HEK293 (cell line): ENCODE results near the gene SSH3.

ENCODE experiments used
- CTCF ChIA-PET: fragments of 350-600 bp; formaldehyde crosslinking; extraction: SDS; loops from one replicate; lab custom pipeline; 2021; ENCODE audit warnings: antibody characterized with exemption; lab: Yijun Ruan, JAX
- POLR2A ChIA-PET: fragments of 300-600 bp; formaldehyde crosslinking; extraction: SDS; loops from one replicate; lab custom pipeline; 2020; ENCODE audit warnings: antibody characterized with exemption, inconsistent platforms; lab: Yijun Ruan, JAX
- H3K27ac ChIP-seq: fragments of 200-500 bp; sonication (Bioruptor generic); 2 replicates; pipeline ENCODE4 v1.5.1; 2014; ENCODE audit warnings: low read depth, low read length, control low read depth, inconsistent platforms; ENCODE audit errors: extremely low read depth
- H3K36me3 ChIP-seq, 2 experiments: fragments of 200-500 bp in 1 of 2; sonication (Bioruptor generic) in 1 of 2; 1 replicate in 1 of 2; 2 replicates in 1 of 2; pipeline ENCODE4 v1.5.1; 2014 to 2017; ENCODE audit warnings: inconsistent platforms in 2 of 2, low read length in 2 of 2; ENCODE audit not compliant: control insufficient read depth in 2 of 2, insufficient read depth in 1 of 2
- H3K4me1 ChIP-seq: fragments of 200-500 bp; sonication (Bioruptor generic); 2 replicates; pipeline ENCODE4 v1.5.1; 2014; ENCODE audit warnings: mild to moderate bottlenecking, low read length, inconsistent platforms; ENCODE audit not compliant: control insufficient read depth, insufficient read depth
- H3K4me3 ChIP-seq: 2 replicates; pipeline ENCODE4 v1.5.1; 2011; ENCODE audit warnings: low read depth, mild to moderate bottlenecking, control low read depth, low read length, moderate library complexity
- H3K9me3 ChIP-seq: fragments of 200-500 bp; sonication (Bioruptor generic); 2 replicates; pipeline ENCODE4 v1.5.1; 2014; ENCODE audit warnings: low read depth, low read length, inconsistent platforms; ENCODE audit not compliant: control insufficient read depth, insufficient read depth
- GFI1B ChIP-seq: fragments of 450-650 bp; formaldehyde crosslinking; IDR thresholded peaks from 2 replicates; pipeline ENCODE4 v1.5.1; 2016; ENCODE audit warnings: missing biosample characterization, missing genetic modification characterization
- MEIS1 ChIP-seq: sonication (generic); formaldehyde crosslinking; IDR thresholded peaks from 2 replicates; pipeline ENCODE4 v1.8.1; 2022; ENCODE audit warnings: missing genetic modification reagents, mild to moderate bottlenecking, borderline replicate concordance
- OVOL3 ChIP-seq: fragments of 450-650 bp; formaldehyde crosslinking; IDR thresholded peaks from 2 replicates; pipeline ENCODE4 v1.5.1; 2016; ENCODE audit warnings: missing biosample characterization, missing genetic modification characterization
- SALL2 ChIP-seq: fragments of 450-650 bp; formaldehyde crosslinking; IDR thresholded peaks from 2 replicates; pipeline ENCODE4 v1.5.0; 2017; ENCODE audit warnings: missing biosample characterization, mild to moderate bottlenecking, missing genetic modification characterization, borderline replicate concordance
- ZBTB17 ChIP-seq: fragments of 450-650 bp; formaldehyde crosslinking; IDR thresholded peaks from 2 replicates; pipeline ENCODE4 v1.5.1; 2016; ENCODE audit warnings: missing biosample characterization, missing genetic modification characterization
- ZFHX2 ChIP-seq: fragments of 450-650 bp; formaldehyde crosslinking; conservative IDR thresholded peaks from 2 replicates; pipeline ENCODE4 v1.5.1; 2016; ENCODE audit warnings: missing biosample characterization, missing genetic modification characterization
- ZNF112 ChIP-seq: fragments of 450-650 bp; formaldehyde crosslinking; IDR thresholded peaks from 2 replicates; pipeline ENCODE4 v1.5.0; 2017; ENCODE audit warnings: missing biosample characterization, missing genetic modification characterization
- ZNF169 ChIP-seq: fragments of 450-650 bp; formaldehyde crosslinking; IDR thresholded peaks from 2 replicates; pipeline ENCODE4 v1.5.1; 2016; ENCODE audit warnings: missing biosample characterization, missing genetic modification characterization
- ZNF184 ChIP-seq: fragments of 450-650 bp; IDR thresholded peaks from 2 replicates; pipeline ENCODE4 v1.5.1; 2018; ENCODE audit warnings: missing biosample characterization, mild to moderate bottlenecking, missing genetic modification characterization
- ZNF19 ChIP-seq: fragments of 450-650 bp; formaldehyde crosslinking; IDR thresholded peaks from 2 replicates; pipeline ENCODE4; 2016; ENCODE audit warnings: missing biosample characterization, missing genetic modification characterization, low read depth
- ZNF426 ChIP-seq: fragments of 450-650 bp; formaldehyde crosslinking; IDR thresholded peaks from 2 replicates; pipeline ENCODE4 v1.5.1; 2017; ENCODE audit warnings: missing biosample characterization, missing genetic modification characterization, mild to moderate bottlenecking, inconsistent platforms, moderate library complexity
- ZNF433 ChIP-seq: fragments of 450-650 bp; formaldehyde crosslinking; IDR thresholded peaks from 2 replicates; pipeline ENCODE4 v1.5.1; 2016; ENCODE audit warnings: missing biosample characterization, missing genetic modification characterization, low read depth
- ZNF558 ChIP-seq: fragments of 450-650 bp; formaldehyde crosslinking; IDR thresholded peaks from 2 replicates; pipeline ENCODE4 v1.5.1; 2016; ENCODE audit warnings: missing biosample characterization, missing genetic modification characterization
- ZNF561 ChIP-seq: fragments of 450-650 bp; IDR thresholded peaks from 2 replicates; pipeline ENCODE4 v1.5.1; 2018; ENCODE audit warnings: missing biosample characterization, missing genetic modification characterization, borderline replicate concordance
- ZNF610 ChIP-seq: fragments of 450-650 bp; formaldehyde crosslinking; IDR thresholded peaks from 2 replicates; pipeline ENCODE4 v1.5.1; 2016; ENCODE audit warnings: missing biosample characterization, missing genetic modification characterization, borderline replicate concordance
- ZNF621 ChIP-seq: fragments of 450-650 bp; formaldehyde crosslinking; IDR thresholded peaks from 2 replicates; pipeline ENCODE4 v1.5.1; 2017; ENCODE audit warnings: missing biosample characterization, missing genetic modification characterization
- ZNF747 ChIP-seq: fragments of 450-650 bp; formaldehyde crosslinking; IDR thresholded peaks from 2 replicates; pipeline ENCODE4 v1.5.1; 2016; ENCODE audit warnings: missing biosample characterization, missing genetic modification characterization
- ZNF792 ChIP-seq: fragments of 450-650 bp; formaldehyde crosslinking; IDR thresholded peaks from 2 replicates; pipeline ENCODE4 v1.5.1; 2016; ENCODE audit warnings: missing biosample characterization, missing genetic modification characterization
- ZNF830 ChIP-seq: fragments of 450-650 bp; IDR thresholded peaks from 2 replicates; pipeline ENCODE4 v1.5.0; 2018; ENCODE audit warnings: missing biosample characterization, missing genetic modification characterization, low read depth, mild to moderate bottlenecking, moderate library complexity
- TF ChIP-seq, protein P1 (sequence below): fragments of 450-650 bp; formaldehyde crosslinking; IDR thresholded peaks from 2 replicates; pipeline ENCODE4 v1.5.1; 2016; ENCODE audit warnings: missing biosample characterization, missing genetic modification characterization
- TF ChIP-seq, protein P2 (sequence below): fragments of 450-650 bp; formaldehyde crosslinking; IDR thresholded peaks from 2 replicates; pipeline ENCODE4 v1.5.1; 2016; ENCODE audit warnings: missing biosample characterization, missing genetic modification characterization
- TF ChIP-seq, protein P3 (sequence below): fragments of 450-650 bp; formaldehyde crosslinking; IDR thresholded peaks from 2 replicates; pipeline ENCODE4 v1.5.1; 2016; ENCODE audit warnings: missing biosample characterization, missing genetic modification characterization
- TF ChIP-seq, protein P4 (sequence below): fragments of 450-650 bp; formaldehyde crosslinking; IDR thresholded peaks from 2 replicates; pipeline ENCODE4 v1.5.1; 2016; ENCODE audit warnings: missing biosample characterization, missing genetic modification characterization

The SSH3 gene

DNA sequence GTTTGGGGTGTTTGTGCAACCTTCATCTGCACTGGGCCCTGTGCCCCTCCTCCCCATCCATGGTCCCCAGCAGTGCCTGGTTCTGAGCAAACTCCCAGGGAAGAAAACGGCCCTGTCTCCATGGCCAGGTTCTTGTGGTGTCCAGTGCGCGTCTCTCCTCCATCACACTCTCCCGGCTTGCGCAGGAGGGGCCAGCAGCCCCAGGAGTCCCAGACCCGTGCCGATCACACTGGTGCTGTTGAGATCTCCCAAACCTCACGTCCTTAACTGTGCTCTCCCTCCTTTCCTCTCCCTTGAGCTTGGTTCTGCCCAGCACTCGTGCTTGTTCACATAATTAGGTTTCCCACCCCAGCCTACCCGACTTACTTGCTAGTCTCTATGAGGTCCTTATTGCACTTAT, 48.0 kb upstream of the SSH3 start:
- H3K4me3 ChIP-seq = no peak overlapping the region
- H3K9me3 ChIP-seq = no peaks in the 10 kb centered on the region
- ChIA-PET POLR2A (no interaction called here), CTCF (interaction anchor here (1.4 kb wide), 1 partner anchor 96 kb away, joined by 3 read pairs; no protein-coding TSS in a partner anchor)
- TF ChIP-seq ZNF19 (tag by site-specific recombination) (no peak), GFI1B (tag by site-specific recombination) (no peak), ZNF112 (tag by site-specific recombination) (no peak), ZBTB17 (tag by site-specific recombination) (no peak), ZFHX2 (tag by site-specific recombination) (no peak), ZNF433 (tag by site-specific recombination) (no peak), ZNF830 (tag by site-specific recombination) (no peak), MEIS1 (no peak), ZNF169 (no peak), ZNF621 (tag by site-specific recombination) (no peak), ZNF561 (tag by site-specific recombination) (no peak), ZNF184 (tag by site-specific recombination) (no peak), ZNF610 (tag by site-specific recombination) (no peak), ZNF426 (tag by site-specific recombination) (no peak)
- TF ChIP-seq, protein P1, sequence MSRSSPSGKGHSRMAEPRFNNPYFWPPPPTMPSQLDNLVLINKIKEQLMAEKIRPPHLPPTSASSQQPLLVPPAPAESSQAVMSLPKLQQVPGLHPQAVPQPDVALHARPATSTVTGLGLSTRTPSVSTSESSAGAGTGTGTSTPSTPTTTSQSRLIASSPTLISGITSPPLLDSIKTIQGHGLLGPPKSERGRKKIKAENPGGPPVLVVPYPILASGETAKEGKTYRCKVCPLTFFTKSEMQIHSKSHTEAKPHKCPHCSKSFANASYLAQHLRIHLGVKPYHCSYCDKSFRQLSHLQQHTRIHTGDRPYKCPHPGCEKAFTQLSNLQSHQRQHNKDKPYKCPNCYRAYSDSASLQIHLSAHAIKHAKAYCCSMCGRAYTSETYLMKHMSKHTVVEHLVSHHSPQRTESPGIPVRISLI (tag by site-specific recombination) = no peak
- TF ChIP-seq, protein P2, sequence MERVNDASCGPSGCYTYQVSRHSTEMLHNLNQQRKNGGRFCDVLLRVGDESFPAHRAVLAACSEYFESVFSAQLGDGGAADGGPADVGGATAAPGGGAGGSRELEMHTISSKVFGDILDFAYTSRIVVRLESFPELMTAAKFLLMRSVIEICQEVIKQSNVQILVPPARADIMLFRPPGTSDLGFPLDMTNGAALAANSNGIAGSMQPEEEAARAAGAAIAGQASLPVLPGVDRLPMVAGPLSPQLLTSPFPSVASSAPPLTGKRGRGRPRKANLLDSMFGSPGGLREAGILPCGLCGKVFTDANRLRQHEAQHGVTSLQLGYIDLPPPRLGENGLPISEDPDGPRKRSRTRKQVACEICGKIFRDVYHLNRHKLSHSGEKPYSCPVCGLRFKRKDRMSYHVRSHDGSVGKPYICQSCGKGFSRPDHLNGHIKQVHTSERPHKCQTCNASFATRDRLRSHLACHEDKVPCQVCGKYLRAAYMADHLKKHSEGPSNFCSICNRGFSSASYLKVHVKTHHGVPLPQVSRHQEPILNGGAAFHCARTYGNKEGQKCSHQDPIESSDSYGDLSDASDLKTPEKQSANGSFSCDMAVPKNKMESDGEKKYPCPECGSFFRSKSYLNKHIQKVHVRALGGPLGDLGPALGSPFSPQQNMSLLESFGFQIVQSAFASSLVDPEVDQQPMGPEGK (tag by site-specific recombination) = no peak
- peaks cover 3 to 69% of the 10 kb centered on the region in 2 experiments; a peak in 1 of 3 replicates for H3K36me3 ChIP-seq
- no peaks in the 10 kb centered on the region for H3K4me1 ChIP-seq
- H3K27ac ChIP-seq = no peak overlapping the region

DNA sequence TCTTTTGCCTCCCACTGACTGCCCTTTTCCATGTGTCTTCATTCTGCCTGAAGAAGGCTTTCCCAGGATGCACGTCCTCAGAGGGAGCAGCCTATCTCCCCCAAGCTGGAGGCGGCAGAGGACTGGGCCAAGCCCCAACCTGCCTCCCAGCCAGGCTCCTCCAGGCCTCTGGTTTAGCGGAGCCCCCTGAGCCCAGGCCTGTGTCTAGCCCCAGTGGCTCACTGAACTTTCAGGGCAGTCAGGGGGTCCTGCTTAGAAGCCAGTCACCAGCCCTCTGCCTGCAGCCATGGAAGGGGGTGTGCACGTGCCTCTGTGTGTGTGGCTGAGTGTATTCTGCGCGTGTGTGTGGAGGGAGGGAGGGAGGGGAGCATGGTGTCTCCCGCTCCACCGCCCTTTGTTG, 47.5 kb upstream of the SSH3 start:
- H3K36me3 ChIP-seq = peaks cover 0 to 64% of the 10 kb centered on the region in 2 experiments; a peak in 1 of 3 replicates
- CTCF ChIA-PET = no interaction called here
- no peaks in the 10 kb centered on the region for H3K4me1 ChIP-seq
- no peak overlapping the region for H3K4me3 ChIP-seq
- POLR2A ChIA-PET = no interaction called here
- H3K27ac ChIP-seq = no peak overlapping the region
- TF ChIP-seq SALL2 (tag by site-specific recombination) (no peak), ZNF792 (tag by site-specific recombination) (no peak), ZNF747 (tag by site-specific recombination) (no peak), ZNF558 (tag by site-specific recombination) (no peak), OVOL3 (tag by site-specific recombination) (no peak)
- TF ChIP-seq, protein P3, sequence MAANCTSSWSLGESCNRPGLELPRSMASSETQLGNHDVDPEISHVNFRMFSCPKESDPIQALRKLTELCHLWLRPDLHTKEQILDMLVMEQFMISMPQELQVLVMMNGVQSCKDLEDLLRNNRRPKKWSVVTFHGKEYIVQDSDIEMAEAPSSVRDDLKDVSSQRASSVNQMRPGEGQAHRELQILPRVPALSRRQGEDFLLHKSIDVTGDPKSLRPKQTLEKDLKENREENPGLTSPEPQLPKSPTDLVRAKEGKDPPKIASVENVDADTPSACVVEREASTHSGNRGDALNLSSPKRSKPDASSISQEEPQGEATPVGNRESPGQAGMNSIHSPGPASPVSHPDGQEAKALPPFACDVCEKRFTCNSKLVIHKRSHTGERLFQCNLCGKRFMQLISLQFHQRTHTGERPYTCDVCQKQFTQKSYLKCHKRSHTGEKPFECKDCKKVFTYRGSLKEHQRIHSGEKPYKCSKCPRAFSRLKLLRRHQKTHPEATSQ (tag by site-specific recombination) = no peak
- TF ChIP-seq, protein P4, sequence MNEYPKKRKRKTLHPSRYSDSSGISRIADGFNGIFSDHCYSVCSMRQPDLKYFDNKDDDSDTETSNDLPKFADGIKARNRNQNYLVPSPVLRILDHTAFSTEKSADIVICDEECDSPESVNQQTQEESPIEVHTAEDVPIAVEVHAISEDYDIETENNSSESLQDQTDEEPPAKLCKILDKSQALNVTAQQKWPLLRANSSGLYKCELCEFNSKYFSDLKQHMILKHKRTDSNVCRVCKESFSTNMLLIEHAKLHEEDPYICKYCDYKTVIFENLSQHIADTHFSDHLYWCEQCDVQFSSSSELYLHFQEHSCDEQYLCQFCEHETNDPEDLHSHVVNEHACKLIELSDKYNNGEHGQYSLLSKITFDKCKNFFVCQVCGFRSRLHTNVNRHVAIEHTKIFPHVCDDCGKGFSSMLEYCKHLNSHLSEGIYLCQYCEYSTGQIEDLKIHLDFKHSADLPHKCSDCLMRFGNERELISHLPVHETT = no peak
- no peaks in the 10 kb centered on the region for H3K9me3 ChIP-seq
